Endothelial cell of umbilical vein (primary cell): ENCODE data around the gene CYBB. TPM values are rescaled to one million over a fixed set of nuclear protein-coding genes. Genes with fewer than 3 reads are reported as not detected.

ENCODE experiments used
- BruUV-seq: library from RNA; stranded (reverse); fragments of 400-500 nt; replicated peaks from 2 replicates; lab custom pipeline; 2021; lab: Mats Ljungman, UMichigan
- CTCF ChIA-PET: fragments of 300-600, 350-600 bp; sonication (Branson Sonifier 250); formaldehyde crosslinking; loops from one replicate; lab custom pipeline; 2021; ENCODE audit warnings: antibody characterized with exemption, inconsistent platforms; lab: Charles Lee
- POLR2A ChIA-PET: fragments of 300-600, 350-600 bp; sonication (Branson Sonifier 250); formaldehyde crosslinking; loops from one replicate; lab custom pipeline; 2021; ENCODE audit warnings: antibody characterized with exemption, inconsistent platforms; lab: Charles Lee
- DNase-seq: peaks from one replicate; pipeline ENCODE4 v3.0.0-alpha.2; 2011; ENCODE audit warnings: low read depth, low spot score
- FAIRE-seq: peaks from 2 replicates; lab custom pipeline; 2011; peaks lifted over from hg19 to GRCh38; lab: Jason Lieb, UNC
- H2AFZ ChIP-seq: 2 replicates; pipeline ENCODE4 v1.6.0; 2012; ENCODE audit warnings: low read depth, low read length, control low read depth, inconsistent platforms
- H3K27ac ChIP-seq: 2 replicates; pipeline ENCODE4 v1.5.1; 2011; ENCODE audit warnings: low read depth, mild to moderate bottlenecking, control low read depth, low read length, moderate library complexity; ENCODE audit not compliant: insufficient read depth
- H3K27me3 ChIP-seq, 2 experiments: 2 replicates each; pipeline versions ENCODE4 v1.6.0 to v1.6.1; 2011; ENCODE audit warnings: low read length in 2 of 2, mixed read lengths in 1 of 2; ENCODE audit not compliant: control insufficient read depth in 2 of 2, insufficient read depth in 2 of 2
- H3K36me3 ChIP-seq, 2 experiments: 2 replicates in 1 of 2; 3 replicates in 1 of 2; pipeline ENCODE4 v1.5.1; 2011; ENCODE audit warnings: low read length in 2 of 2, mild to moderate bottlenecking in 1 of 2, moderate library complexity in 1 of 2; ENCODE audit not compliant: control insufficient read depth in 2 of 2, insufficient read depth in 2 of 2; ENCODE audit errors: extremely low read depth in 1 of 2
- H3K4me1 ChIP-seq: 3 replicates; pipeline ENCODE4 v1.5.1; 2011; ENCODE audit warnings: mild to moderate bottlenecking, low read length; ENCODE audit not compliant: control insufficient read depth, insufficient read depth; ENCODE audit errors: extremely low read depth
- H3K4me2 ChIP-seq: 2 replicates; pipeline ENCODE4 v1.6.1; 2011; ENCODE audit warnings: low read length, control low read depth, mixed read lengths; ENCODE audit not compliant: insufficient read depth
- H3K4me3 ChIP-seq, 3 experiments: fragments of 200-600 bp in 1 of 3; sonication (generic), shearing (Covaris generic) in 1 of 3; replicated peaks in 1 of 3; 2 replicates each; pipeline ENCODE4 v1.5.1; 2011 to 2016; ENCODE audit warnings: control low read depth in 3 of 3, low read length in 3 of 3, mild to moderate bottlenecking in 2 of 3, inconsistent platforms in 1 of 3, low read depth in 1 of 3, moderate library complexity in 1 of 3; ENCODE audit not compliant: insufficient read depth in 1 of 3
- H3K79me2 ChIP-seq: 2 replicates; pipeline ENCODE4 v1.6.0; 2012; ENCODE audit warnings: low read length, inconsistent platforms; ENCODE audit not compliant: control insufficient read depth, insufficient read depth
- H3K9ac ChIP-seq: replicated peaks from 2 replicates; pipeline ENCODE3; 2011; ENCODE audit warnings: low read length, control low read depth; ENCODE audit not compliant: insufficient read depth; ENCODE audit errors: extremely low read depth
- H3K9me1 ChIP-seq: replicated peaks from 3 replicates; pipeline ENCODE4 v1.6.0; 2011; ENCODE audit warnings: mild to moderate bottlenecking, low read length; ENCODE audit not compliant: control insufficient read depth, insufficient read depth; ENCODE audit errors: extremely low read depth
- H3K9me3 ChIP-seq: replicated peaks from 2 replicates; pipeline ENCODE4 v1.5.1; 2012; ENCODE audit warnings: low read length, inconsistent platforms; ENCODE audit not compliant: control insufficient read depth, insufficient read depth
- H4K20me1 ChIP-seq: replicated peaks from 2 replicates; pipeline ENCODE3; 2011; ENCODE audit warnings: mild to moderate bottlenecking, low read length; ENCODE audit not compliant: control insufficient read depth, insufficient read depth; ENCODE audit errors: extremely low read depth
- CTCF ChIP-seq, 2 donors: IDR thresholded peaks; 1 replicate in 1 of 2; 2 replicates in 1 of 2; pipeline ENCODE4 v1.5.1; 2011; ENCODE audit warnings: low read length in 2 of 2, mild to moderate bottlenecking in 2 of 2, moderate library complexity in 2 of 2, control low read depth in 1 of 2, inconsistent platforms in 1 of 2, low read depth in 1 of 2; ENCODE audit not compliant: insufficient read depth in 1 of 2; ENCODE audit errors: extremely low read depth in 1 of 2
- EZH2 ChIP-seq: IDR thresholded peaks from 2 replicates; pipeline ENCODE4 v1.6.1; 2012; ENCODE audit warnings: borderline replicate concordance, low read depth, mild to moderate bottlenecking, moderate library complexity, low read length, inconsistent platforms; ENCODE audit not compliant: severe bottlenecking
- FOS ChIP-seq: IDR thresholded peaks from 2 replicates; pipeline ENCODE4 v1.6.1; 2011; ENCODE audit warnings: mild to moderate bottlenecking, low read length, moderate library complexity, borderline replicate concordance; ENCODE audit not compliant: insufficient read depth
- GATA2 ChIP-seq: IDR thresholded peaks from 2 replicates; pipeline ENCODE4 v1.7.0; 2011; ENCODE audit warnings: low read depth, mild to moderate bottlenecking, moderate library complexity, mixed read lengths, low read length; ENCODE audit not compliant: insufficient read length, insufficient read depth
- JUN ChIP-seq: IDR thresholded peaks from 2 replicates; pipeline ENCODE4 v1.6.1; 2011; ENCODE audit warnings: borderline replicate concordance, low read depth; ENCODE audit not compliant: insufficient read length, insufficient read depth
- MAX ChIP-seq: IDR thresholded peaks from 2 replicates; pipeline ENCODE4 v1.6.1; 2011; ENCODE audit not compliant: insufficient read depth, insufficient read length
- MYC ChIP-seq: IDR thresholded peaks from one replicate; pipeline ENCODE4 v1.6.1; 2011; ENCODE audit warnings: mild to moderate bottlenecking, low read depth, low read length
- POLR2A ChIP-seq: IDR thresholded peaks from 2 replicates; pipeline ENCODE4 v1.6.1; 2012; ENCODE audit warnings: low read depth, mild to moderate bottlenecking, control low read depth, low read length
- POLR2AphosphoS5 ChIP-seq: IDR thresholded peaks from 2 replicates; pipeline ENCODE4 v1.6.1; 2012; ENCODE audit warnings: low read depth, mild to moderate bottlenecking, control low read depth, low read length, moderate library complexity; ENCODE audit not compliant: insufficient read depth
- dilution Hi-C: fragments of 300-500 bp; cut with MboI; formaldehyde crosslinking; loops from one replicate; pipeline ENCODE4 v1.15.0; 2019; ENCODE audit warnings: low sequenced_read_pairs; ENCODE audit not compliant: extremely low pct_ligation_motif_present
- intact Hi-C: fragments of 100-400 bp; cut with micrococcal nuclease; formaldehyde crosslinking; loops from one replicate; pipeline ENCODE4 v1.10.0; 2022
- polyA plus RNA-seq, 4 experiments: library from polyadenylated mRNA; depleted of rRNA in 3 of 4; stranded (reverse) in 3 of 4; unstranded in 1 of 4; fragments of >200 nt; gene quantifications; 2 replicates each; pipeline versions ENCODE4 v1.2.1 to v1.2.3, GENCODE V29; 2011 to 2012; ENCODE audit warnings: missing spikeins in 1 of 4
- total RNA-seq: library from RNA; stranded (reverse); gene quantifications from 2 replicates; pipeline ENCODE4 v1.2.3, GENCODE V29; 2021

CYBB gene
- total and polyA plus RNA-seq, 2 donors (not counting 3 experiments of a cell fraction or from before 2014, with no cell fraction given): not detected

- Histone ChIP-seq H3K4me3 (no peak overlapping the region), H3K27me3 (peaks cover 0 to 6% of the 10 kb centered on the region in 2 experiments), H3K36me3 (no peaks in the 10 kb centered on the region), H3K27ac (no peak overlapping the region), H3K9ac (no peak overlapping the region), H4K20me1 (no peaks in the 10 kb centered on the region), H3K4me2 (no peak overlapping the region), H3K79me2 (no peaks in the 10 kb centered on the region), H3K9me1 (no peaks in the 10 kb centered on the region), H3K4me1 (no peaks in the 10 kb centered on the region), H2AFZ (no peak overlapping the region), H3K9me3 (no peaks in the 10 kb centered on the region)
- dilution Hi-C loops (no loop called here), intact Hi-C loops (no loop called here)
- no TSS peak for BruUV-seq
- TF ChIP-seq EZH2: no peak
- no peak for TF ChIP-seq MAX
- no peak for TF ChIP-seq POLR2AphosphoS5
- no peak for TF ChIP-seq JUN
- TF ChIP-seq FOS: no peak
- TF ChIP-seq POLR2A: no peak
- TF ChIP-seq GATA2: no peak
- TF ChIP-seq CTCF (IDR thresholded peaks at IDR 0.05; ENCODE audit: extremely low read depth in 1 of 2, insufficient read depth in 1 of 2, low read depth in 1 of 2, low read length in 2 of 2): no peak
- no peak for TF ChIP-seq MYC
- ChIA-PET POLR2A (no interaction called here), CTCF (interaction anchor here (1.2 kb wide), 1 partner anchor 72 kb away, joined by 4 read pairs; no protein-coding TSS in a partner anchor)
- FAIRE-seq (no peak), DNase-seq (no peak)
These were observed 37.3 kb downstream of the CYBB start for GRCh38 chrX:37817176-37817575.
